WI38 (cell line): Measurements from ENCODE around the gene AARS2.

Experiments used
- H3K4me3 ChIP-seq: 2 replicates; pipeline ENCODE4 v1.5.1; 2011; ENCODE audit warnings: low read depth, mild to moderate bottlenecking, control low read depth, low read length
- TF ChIP-seq, protein P1 (sequence below): IDR thresholded peaks from 2 replicates; pipeline ENCODE4 v1.5.1; 2012; ENCODE audit warnings: low read depth, mild to moderate bottlenecking, control low read depth, low read length

The AARS2 gene

DNA sequence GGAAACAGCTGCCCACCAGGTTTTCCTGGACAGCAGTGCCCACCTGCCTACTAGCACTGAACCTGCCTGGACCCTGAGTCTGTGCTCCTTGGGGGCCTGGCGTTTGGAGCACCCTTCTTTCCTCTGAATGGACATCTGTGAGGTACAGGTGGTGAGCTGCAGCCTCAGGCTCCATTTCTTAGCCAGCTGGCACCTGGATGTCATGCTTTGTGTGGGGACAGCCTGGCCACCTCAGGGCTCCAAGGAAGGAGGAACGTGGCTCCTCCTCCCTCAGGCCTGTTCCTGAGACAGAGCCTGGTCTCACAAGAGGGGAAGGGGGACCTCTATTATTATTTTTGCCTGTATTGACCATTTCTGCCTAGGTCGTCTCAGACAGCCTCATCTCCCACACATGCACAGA is 34.8 kb downstream of the AARS2 start:
- H3K4me3 ChIP-seq: no peak overlapping the region
- TF ChIP-seq, protein P1, sequence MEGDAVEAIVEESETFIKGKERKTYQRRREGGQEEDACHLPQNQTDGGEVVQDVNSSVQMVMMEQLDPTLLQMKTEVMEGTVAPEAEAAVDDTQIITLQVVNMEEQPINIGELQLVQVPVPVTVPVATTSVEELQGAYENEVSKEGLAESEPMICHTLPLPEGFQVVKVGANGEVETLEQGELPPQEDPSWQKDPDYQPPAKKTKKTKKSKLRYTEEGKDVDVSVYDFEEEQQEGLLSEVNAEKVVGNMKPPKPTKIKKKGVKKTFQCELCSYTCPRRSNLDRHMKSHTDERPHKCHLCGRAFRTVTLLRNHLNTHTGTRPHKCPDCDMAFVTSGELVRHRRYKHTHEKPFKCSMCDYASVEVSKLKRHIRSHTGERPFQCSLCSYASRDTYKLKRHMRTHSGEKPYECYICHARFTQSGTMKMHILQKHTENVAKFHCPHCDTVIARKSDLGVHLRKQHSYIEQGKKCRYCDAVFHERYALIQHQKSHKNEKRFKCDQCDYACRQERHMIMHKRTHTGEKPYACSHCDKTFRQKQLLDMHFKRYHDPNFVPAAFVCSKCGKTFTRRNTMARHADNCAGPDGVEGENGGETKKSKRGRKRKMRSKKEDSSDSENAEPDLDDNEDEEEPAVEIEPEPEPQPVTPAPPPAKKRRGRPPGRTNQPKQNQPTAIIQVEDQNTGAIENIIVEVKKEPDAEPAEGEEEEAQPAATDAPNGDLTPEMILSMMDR: no peak

DNA sequence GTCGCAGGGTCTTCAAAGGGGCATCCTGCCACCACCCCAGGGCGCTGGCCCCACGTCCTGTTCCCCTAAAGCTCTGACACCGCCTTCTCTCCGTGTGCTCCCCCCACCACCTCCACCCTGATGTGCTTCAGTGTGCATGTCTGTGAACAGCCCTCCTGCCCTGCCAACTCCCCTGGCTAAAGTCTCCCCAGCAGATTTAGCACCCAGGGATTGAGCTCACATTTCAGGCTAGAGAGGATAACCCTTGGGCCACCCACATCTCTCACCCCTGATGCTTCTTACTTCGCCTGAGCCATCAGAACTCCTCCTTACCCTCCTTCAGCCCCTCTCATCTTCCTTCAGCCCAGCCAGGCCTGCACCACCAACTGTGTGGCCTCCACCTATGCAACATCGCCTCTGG is 35.4 kb downstream of the AARS2 start:
- H3K4me3 ChIP-seq: no peak overlapping the region
- TF ChIP-seq, protein P1: no peak

DNA sequence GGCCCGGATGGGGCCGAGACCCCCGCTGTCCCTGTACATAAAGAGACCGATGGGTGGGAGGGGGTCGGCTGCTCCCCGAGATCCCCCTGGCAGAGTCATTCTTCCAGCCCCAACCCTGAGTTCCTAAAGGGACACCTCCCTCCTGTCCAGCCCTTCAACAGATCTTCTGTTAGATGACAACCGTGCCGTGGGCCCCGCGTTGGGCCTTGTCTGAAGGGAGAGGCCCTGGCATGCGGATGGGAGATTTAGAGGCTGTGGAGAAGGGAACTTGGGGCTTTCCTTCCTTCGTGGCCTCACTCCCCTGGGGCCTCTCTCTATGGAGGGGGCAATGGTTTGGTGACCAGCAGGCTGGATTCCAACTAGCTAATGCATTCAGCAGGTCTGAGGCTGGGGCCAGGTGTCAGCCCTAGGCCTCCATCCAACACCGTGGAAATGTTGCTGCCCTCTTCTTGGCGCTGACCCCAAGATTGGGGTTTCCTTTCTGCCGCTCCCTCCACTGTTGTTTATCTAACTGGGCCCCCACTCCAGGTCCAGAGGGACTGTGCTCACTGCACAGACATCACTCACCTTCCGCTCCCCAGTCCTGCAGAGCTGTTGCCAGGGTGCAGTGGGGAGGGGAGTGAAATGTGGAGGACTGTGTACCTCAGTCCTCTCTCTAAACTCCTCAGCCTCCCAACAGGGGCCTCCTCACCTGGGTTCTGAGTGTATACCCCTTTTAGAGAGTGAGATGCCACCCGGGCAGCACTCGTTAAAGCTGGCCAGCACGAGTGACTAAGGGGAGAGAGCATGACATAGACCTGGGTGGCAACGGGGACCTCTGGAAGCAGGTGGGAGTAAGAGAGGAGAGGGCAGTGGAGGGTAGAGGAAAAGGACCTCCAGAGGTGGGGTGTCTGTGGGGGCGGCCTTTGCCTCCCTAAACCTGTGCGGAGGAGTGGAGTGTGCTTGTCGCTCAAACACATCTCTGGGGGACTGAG is 36.2 kb downstream of the AARS2 start:
- TF ChIP-seq, protein P1: no peak
- H3K4me3 ChIP-seq: no peak overlapping the region

DNA sequence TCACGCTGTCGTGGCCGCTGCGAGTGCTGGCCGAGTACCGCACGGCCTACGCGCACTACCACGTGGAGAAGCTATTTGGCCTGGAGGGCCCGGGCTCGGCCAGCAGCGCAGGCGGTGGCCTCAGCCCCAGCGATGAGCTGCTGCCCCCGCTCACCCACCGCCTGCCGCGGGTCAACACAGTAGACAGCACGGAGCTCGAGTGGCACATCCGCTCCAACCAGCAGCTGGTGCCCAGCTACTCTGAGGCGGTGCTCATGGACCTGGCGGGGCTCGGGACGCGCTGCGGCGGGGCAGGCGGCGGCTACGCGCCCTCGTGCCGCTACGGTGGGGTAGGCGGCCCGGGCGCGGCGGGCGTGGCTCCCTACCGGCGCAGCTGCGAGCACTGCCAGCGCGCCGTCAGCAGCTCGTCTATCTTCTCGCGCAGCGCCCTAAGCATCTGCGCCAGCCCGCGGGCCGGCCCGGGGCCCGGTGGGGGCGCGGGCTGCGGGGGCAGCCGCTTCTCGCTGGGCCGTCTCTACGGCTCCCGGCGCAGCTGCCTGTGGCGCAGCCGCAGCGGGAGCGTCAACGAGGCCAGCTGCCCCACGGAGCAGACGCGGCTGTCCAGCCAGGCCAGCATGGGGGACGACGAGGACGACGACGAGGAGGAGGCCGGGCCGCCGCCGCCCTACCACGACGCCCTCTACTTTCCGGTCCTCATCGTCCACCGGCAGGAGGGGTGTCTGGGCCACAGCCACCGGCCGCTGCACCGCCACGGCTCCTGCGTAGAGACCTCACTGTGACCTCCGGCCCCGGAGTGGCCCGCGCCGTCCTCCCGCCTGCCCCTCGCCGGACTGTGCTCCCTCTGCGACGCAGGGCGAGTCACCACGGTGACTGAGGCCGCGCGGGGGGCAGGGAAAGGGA is 37.1 kb downstream of the AARS2 start:
- TF ChIP-seq, protein P1: no peak
- H3K4me3 ChIP-seq: no peak overlapping the region

DNA sequence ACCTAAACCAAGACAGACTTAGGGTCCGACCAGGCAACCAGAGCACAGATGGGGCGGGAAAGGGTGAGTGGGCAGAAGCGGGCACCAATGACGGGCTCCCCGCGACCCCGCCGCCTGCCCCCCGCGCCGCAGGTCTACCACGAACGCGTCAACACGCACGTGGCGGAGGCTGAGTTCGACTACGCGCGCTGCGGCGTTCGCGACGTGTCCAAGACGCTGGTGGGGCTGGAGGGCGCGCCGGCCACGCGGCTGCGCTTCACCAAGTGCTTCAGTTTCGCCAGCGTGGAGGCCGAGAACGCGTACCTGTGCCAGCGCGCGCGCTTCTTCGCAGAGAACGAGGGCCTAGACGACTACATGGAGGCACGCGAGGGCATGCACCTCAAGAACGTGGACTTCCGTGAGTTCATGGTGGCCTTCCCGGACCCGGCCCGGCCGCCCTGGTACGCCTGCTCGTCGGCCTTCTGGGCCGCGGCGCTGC is 37.8 kb downstream of the AARS2 start:
- TF ChIP-seq, protein P1: no peak
- H3K4me3 ChIP-seq: no peak overlapping the region

DNA sequence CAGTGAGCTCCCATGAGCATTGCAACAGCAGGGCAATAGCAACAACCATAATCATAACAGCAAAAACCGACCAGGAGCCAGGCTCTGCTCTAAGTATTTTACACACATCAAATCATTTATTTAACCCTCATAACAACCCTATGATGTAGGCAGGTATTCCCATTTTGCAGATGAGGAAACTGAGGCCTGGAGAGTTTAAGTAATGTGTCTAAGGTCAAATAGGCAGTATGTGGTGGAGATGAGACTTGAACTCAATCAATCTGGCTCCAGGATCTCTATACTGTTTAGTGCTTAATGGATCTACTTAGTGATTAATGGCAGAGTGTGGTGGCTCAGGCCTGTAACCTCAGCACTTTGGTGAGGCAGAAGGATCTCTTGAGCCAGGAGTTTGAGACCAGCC is 39.5 kb downstream of the AARS2 start:
- TF ChIP-seq, protein P1: no peak
- no peak overlapping the region for H3K4me3 ChIP-seq
